Stimulated activated CD4-positive, alpha-beta T cell treated with anti-CD3 and anti-CD28 coated beads, Interleukin-4, amount 100 ng/mL, for 1 hour (primary cell): ENCODE results near the gene TOX3.

Source experiments
- DNase-seq: peaks from one replicate; pipeline ENCODE4 v3.0.0-alpha.2; 2020

The TOX3 gene

GRCh38 chr16:52547004-52547833 lies at the start of gene TOX3:
Gene TOX3 (minus strand): TSS chr16:52547143. CDS start chr16:52546723, 420 bp downstream.
- no peak for DNase-seq

- no peak for DNase-seq
Observed at GRCh38 chr16:52592778-52593177, 45.8 kb upstream of the TOX3 start.

GRCh38 chr16:52591934-52592592 lies 45.1 kb upstream of the TOX3 start:
- DNase-seq: no peak

GRCh38 chr16:52591471-52591870 lies 44.5 kb upstream of the TOX3 start:
- DNase-seq: no peak

GRCh38 chr16:52586159-52586558 lies 39.2 kb upstream of the TOX3 start:
- no peak for DNase-seq

- DNase-seq: no peak
Observed at GRCh38 chr16:52584354-52585320, 37.7 kb upstream of the TOX3 start.

GRCh38 chr16:52581530-52581929 lies 34.6 kb upstream of the TOX3 start:
- DNase-seq: no peak

- DNase-seq: no peak
Observed at GRCh38 chr16:52580488-52580887, 33.5 kb upstream of the TOX3 start.

- no peak for DNase-seq
Observed at GRCh38 chr16:52578829-52579498, 32.0 kb upstream of the TOX3 start.

GRCh38 chr16:52578007-52578828 lies 31.3 kb upstream of the TOX3 start:
- DNase-seq: no peak

GRCh38 chr16:52577130-52577706 lies 30.3 kb upstream of the TOX3 start:
- DNase-seq: no peak

- no peak for DNase-seq
Observed at GRCh38 chr16:52573365-52574299, 26.7 kb upstream of the TOX3 start.

- DNase-seq: no peak
Observed at GRCh38 chr16:52572656-52573055, 25.7 kb upstream of the TOX3 start.

GRCh38 chr16:52570495-52571091 lies 23.6 kb upstream of the TOX3 start:
- no peak for DNase-seq

GRCh38 chr16:52569701-52570100 lies 22.8 kb upstream of the TOX3 start:
- DNase-seq: no peak

- no peak for DNase-seq
Observed at GRCh38 chr16:52568983-52569690, 22.2 kb upstream of the TOX3 start.

- no peak for DNase-seq
Observed at GRCh38 chr16:52568495-52568894, 21.6 kb upstream of the TOX3 start.

- DNase-seq: no peak
Observed at GRCh38 chr16:52567193-52567592, 20.2 kb upstream of the TOX3 start.
